H1 (cell line): ENCODE data around the gene KIAA0513. TPM values are rescaled to one million over a fixed set of nuclear protein-coding genes. Genes with fewer than 3 reads are reported as not detected.

Experiments
- CTCF ChIA-PET: fragments of 300-600 bp; sonication (Branson Sonifier 250); formaldehyde crosslinking; loops from one replicate; lab custom pipeline; 2021; ENCODE audit not compliant: partially characterized antibody; lab: Charles Lee
- POLR2A ChIA-PET: fragments of 300-600 bp; sonication (Branson Sonifier 250); formaldehyde crosslinking; loops from one replicate; lab custom pipeline; 2021; ENCODE audit warnings: inconsistent platforms; ENCODE audit not compliant: partially characterized antibody; lab: Charles Lee
- DNase-seq, 2 experiments: peaks; one replicate each; pipeline versions ENCODE4 v3.0.0 to v3.0.0-alpha.2; 2010 to 2022; ENCODE audit warnings: low spot score in 2 of 2, low read depth in 1 of 2, mixed read lengths in 1 of 2
- FAIRE-seq: peaks from 2 replicates; lab custom pipeline; 2011; peaks lifted over from hg19 to GRCh38; lab: Jason Lieb, UNC
- H2AFZ ChIP-seq: 2 replicates; pipeline ENCODE4 v1.8.1; 2012; ENCODE audit warnings: low read length, inconsistent platforms
- H2AK5ac ChIP-seq: 2 replicates; pipeline ENCODE4 v1.6.1; 2013; ENCODE audit warnings: low read depth, low read length
- H2BK120ac ChIP-seq: replicated peaks from 2 replicates; pipeline ENCODE3; 2013; ENCODE audit warnings: low read depth, low read length, inconsistent platforms
- H2BK12ac ChIP-seq: 2 replicates; pipeline ENCODE4 v1.6.1; 2013; ENCODE audit warnings: low read depth, low read length
- H2BK15ac ChIP-seq: 2 replicates; pipeline ENCODE4 v1.6.1; 2013; ENCODE audit warnings: low read length
- H2BK20ac ChIP-seq: 2 replicates; pipeline ENCODE4 v1.6.1; 2013; ENCODE audit warnings: low read length
- H2BK5ac ChIP-seq: 2 replicates; pipeline ENCODE4 v1.6.1; 2013; ENCODE audit warnings: low read depth, low read length
- H3K14ac ChIP-seq: 2 replicates; pipeline ENCODE4 v1.6.1; 2013; ENCODE audit warnings: inconsistent platforms; ENCODE audit not compliant: insufficient read length
- H3K18ac ChIP-seq: 2 replicates; pipeline ENCODE4 v1.6.1; 2013; ENCODE audit warnings: low read length; ENCODE audit errors: extremely low read depth
- H3K23ac ChIP-seq: 2 replicates; pipeline ENCODE4 v1.6.1; 2013; ENCODE audit warnings: inconsistent platforms; ENCODE audit not compliant: insufficient read length
- H3K23me2 ChIP-seq: 2 replicates; pipeline ENCODE4 v1.6.1; 2013; ENCODE audit warnings: low read depth, low read length
- H3K27ac ChIP-seq: 2 replicates; pipeline ENCODE4 v1.6.1; 2011; ENCODE audit warnings: low read depth, low read length, inconsistent platforms
- H3K27me3 ChIP-seq, 4 experiments: replicated peaks in 1 of 4; 1 replicate in 1 of 4; 2 replicates in 3 of 4; pipeline versions ENCODE4 v1.6.1 to v1.8.1; 2011 to 2013; ENCODE audit warnings: low read length in 3 of 4, mild to moderate bottlenecking in 3 of 4, inconsistent platforms in 2 of 4, mixed read lengths in 2 of 4, moderate library complexity in 1 of 4; ENCODE audit not compliant: control insufficient read depth in 3 of 4, insufficient read depth in 3 of 4; ENCODE audit errors: extremely low read depth in 1 of 4
- H3K36me3 ChIP-seq, 4 experiments: 2 replicates each; pipeline versions ENCODE4 v1.6.1 to v1.8.1; 2011 to 2013; ENCODE audit warnings: mild to moderate bottlenecking in 4 of 4, low read length in 3 of 4, moderate library complexity in 2 of 4, control low read depth in 1 of 4, inconsistent platforms in 1 of 4; ENCODE audit not compliant: insufficient read depth in 4 of 4, control insufficient read depth in 2 of 4
- H3K4ac ChIP-seq: replicated peaks from 2 replicates; pipeline ENCODE3; 2013; ENCODE audit warnings: low read length, low read depth, mixed read lengths, inconsistent platforms; ENCODE audit not compliant: insufficient read length
- H3K4me1 ChIP-seq, 4 experiments: replicated peaks in 1 of 4; 1 replicate in 1 of 4; 2 replicates in 3 of 4; pipeline versions ENCODE4 v1.6.1 to v1.8.1; 2011 to 2013; ENCODE audit warnings: low read length in 3 of 4, inconsistent platforms in 2 of 4, mixed read lengths in 1 of 4; ENCODE audit not compliant: insufficient read depth in 4 of 4, control insufficient read depth in 3 of 4
- H3K4me2 ChIP-seq, 2 experiments: 2 replicates each; pipeline versions ENCODE4 v1.6.1 to v1.8.1; 2011 to 2013; ENCODE audit warnings: low read depth in 2 of 2, low read length in 2 of 2, control low read depth in 1 of 2, inconsistent platforms in 1 of 2, mild to moderate bottlenecking in 1 of 2; ENCODE audit not compliant: insufficient read depth in 1 of 2
- H3K4me3 ChIP-seq, 4 experiments: fragments of 200-600, 300-600 bp in 1 of 4; sonication (generic), shearing (Covaris generic), sonication (Bioruptor Twin) in 1 of 4; 2 replicates each; pipeline versions ENCODE4 v1.5.1 to v1.8.1; 2011 to 2016; ENCODE audit warnings: low read length in 4 of 4, low read depth in 3 of 4, control low read depth in 2 of 4, inconsistent platforms in 2 of 4, mild to moderate bottlenecking in 2 of 4, mixed read lengths in 1 of 4, moderate library complexity in 1 of 4; ENCODE audit not compliant: insufficient read depth in 2 of 4; ENCODE audit errors: extremely low read depth in 1 of 4
- H3K56ac ChIP-seq: replicated peaks from 2 replicates; pipeline ENCODE3; 2013; ENCODE audit warnings: low read depth, mild to moderate bottlenecking, mixed read lengths, low read length, inconsistent platforms; ENCODE audit not compliant: insufficient read length
- H3K79me1 ChIP-seq: 2 replicates; pipeline ENCODE4 v1.6.1; 2013; ENCODE audit warnings: low read depth, low read length, control low read depth
- H3K79me2 ChIP-seq, 2 experiments: 2 replicates each; pipeline versions ENCODE4 v1.6.1 to v1.8.1; 2012 to 2013; ENCODE audit warnings: low read length in 2 of 2, mild to moderate bottlenecking in 2 of 2, inconsistent platforms in 1 of 2; ENCODE audit not compliant: insufficient read depth in 2 of 2, control insufficient read depth in 1 of 2
- H3K9ac ChIP-seq, 4 experiments: replicated peaks in 1 of 4; 1 replicate in 1 of 4; 2 replicates in 3 of 4; pipeline versions ENCODE4 v1.6.1 to v1.8.1; 2011 to 2013; ENCODE audit warnings: low read depth in 3 of 4, low read length in 3 of 4, control low read depth in 2 of 4, mild to moderate bottlenecking in 2 of 4, moderate library complexity in 2 of 4, inconsistent platforms in 1 of 4; ENCODE audit errors: extremely low read depth in 1 of 4
- H3K9me3 ChIP-seq, 2 experiments: 2 replicates each; pipeline versions ENCODE4 v1.6.1 to v1.8.1; 2012 to 2013; ENCODE audit warnings: mild to moderate bottlenecking in 2 of 2, moderate library complexity in 2 of 2, control low read depth in 1 of 2, inconsistent platforms in 1 of 2, low read depth in 1 of 2, low read length in 1 of 2, mixed read lengths in 1 of 2; ENCODE audit not compliant: insufficient read depth in 2 of 2
- H4K20me1 ChIP-seq, 2 experiments: replicated peaks in 1 of 2; 2 replicates each; pipeline versions ENCODE3 to v1.8.1; 2011 to 2013; ENCODE audit warnings: inconsistent platforms in 2 of 2, low read length in 2 of 2, mild to moderate bottlenecking in 1 of 2; ENCODE audit not compliant: insufficient read depth in 2 of 2, control insufficient read depth in 1 of 2
- H4K5ac ChIP-seq: 2 replicates; pipeline ENCODE4 v1.6.1; 2013; ENCODE audit warnings: low read length, low read depth, mixed read lengths, inconsistent platforms; ENCODE audit not compliant: insufficient read length
- H4K8ac ChIP-seq: 2 replicates; pipeline ENCODE4 v1.8.0; 2013; ENCODE audit warnings: mild to moderate bottlenecking, moderate library complexity, low read length, inconsistent platforms; ENCODE audit not compliant: insufficient read depth; ENCODE audit errors: extremely low read depth
- H4K91ac ChIP-seq: replicated peaks from 2 replicates; pipeline ENCODE3; 2013; ENCODE audit warnings: low read length, mixed read lengths, inconsistent platforms; ENCODE audit not compliant: insufficient read length
- BRCA1 ChIP-seq: IDR thresholded peaks from 2 replicates; pipeline ENCODE4 v1.6.1; 2012; ENCODE audit warnings: low read depth, low read length, improper control_type of control experiment
- CBX5 ChIP-seq: fragments of 300-800, 300-1000 bp; sonication (generic); IDR thresholded peaks from 2 replicates; pipeline ENCODE4 v1.7.1; 2016; ENCODE audit warnings: antibody characterized with exemption, low read length, low read depth
- CEBPB ChIP-seq: IDR thresholded peaks from 2 replicates; pipeline ENCODE4 v1.6.1; 2012; ENCODE audit warnings: low read depth, low read length
- EP300 ChIP-seq, 2 experiments: IDR thresholded peaks; 1 replicate in 1 of 2; 2 replicates in 1 of 2; pipeline ENCODE4 v1.6.1; 2011 to 2012; ENCODE audit warnings: low read depth in 2 of 2, low read length in 2 of 2, mild to moderate bottlenecking in 2 of 2, borderline replicate concordance in 1 of 2, inconsistent platforms in 1 of 2, moderate library complexity in 1 of 2
- GTF2F1 ChIP-seq: IDR thresholded peaks from 2 replicates; pipeline ENCODE4 v1.6.1; 2012; ENCODE audit warnings: low read depth, low read length, improper control_type of control experiment, borderline replicate concordance
- JUN ChIP-seq: IDR thresholded peaks from 2 replicates; pipeline ENCODE4 v1.6.1; 2011; ENCODE audit warnings: low read depth, mild to moderate bottlenecking, improper control_type of control experiment, low read length
- POU5F1 ChIP-seq: IDR thresholded peaks from 2 replicates; pipeline ENCODE4 v1.6.1; 2011; ENCODE audit warnings: low read depth, mild to moderate bottlenecking, low read length, moderate library complexity
- RFX5 ChIP-seq: IDR thresholded peaks from 2 replicates; pipeline ENCODE4 v1.6.1; 2011; ENCODE audit warnings: low read depth, low read length, improper control_type of control experiment, borderline replicate concordance
- SIRT6 ChIP-seq: IDR thresholded peaks from one replicate; pipeline ENCODE4 v1.7.1; 2012; ENCODE audit warnings: low read length, inconsistent platforms
- TAF7 ChIP-seq: optimal IDR thresholded peaks from 2 replicates; pipeline ENCODE3; 2011; ENCODE audit warnings: low read depth, mild to moderate bottlenecking, inconsistent platforms, low read length, moderate library complexity, borderline replicate concordance
- TCF12 ChIP-seq: IDR thresholded peaks from 2 replicates; pipeline ENCODE4 v1.6.1; 2011; ENCODE audit warnings: low read depth, mild to moderate bottlenecking, low read length
- USF2 ChIP-seq: IDR thresholded peaks from 2 replicates; pipeline ENCODE4 v1.6.1; 2011; ENCODE audit warnings: low read length, improper control_type of control experiment
- WGBS, 2 experiments: shearing (Covaris generic) in 1 of 2; methylation state at CpG; one replicate each; pipeline versions ENCODE4 v1.1.6 to v1.1.7; 2013 to 2015; ENCODE audit warnings: low lambda C conversion rate in 2 of 2, mixed read lengths in 2 of 2, inconsistent platforms in 1 of 2, low coverage in 1 of 2, missing lambda C conversion rate in 1 of 2; ENCODE audit not compliant: insufficient replicate concordance in 2 of 2, insufficient coverage in 1 of 2, insufficient read length in 1 of 2; ENCODE audit errors: extremely low coverage in 1 of 2, missing lambda C conversion rate in 1 of 2; 5-methylcytosine and 5-hydroxymethylcytosine counted together
- polyA plus RNA-seq, 7 experiments: library from polyadenylated mRNA; depleted of rRNA in 3 of 7; stranded (reverse) in 5 of 7; unstranded in 2 of 7; fragments of >200 nt in 5 of 7; fragments of 200-250 nt in 2 of 7; gene quantifications; 1 replicate in 5 of 7; 2 replicates in 1 of 7; 4 replicates in 1 of 7; pipeline versions ENCODE4 v1.2.1 to v1.2.3, GENCODE V29; 2011 to 2013; ENCODE audit warnings: missing spikeins in 2 of 7, mixed read lengths in 2 of 7
- total RNA-seq: library from RNA; stranded (reverse); fragmentation: NEBNext Ultra II Directional; extraction: Animal tissue kit (Norgen Biotek cat#: 25700); gene quantifications from 2 replicates; pipeline ENCODE4 v1.2.1, GENCODE V29; 2021

Gene KIAA0513
- total and polyA plus RNA-seq, 2 of the 8 experiments (the other 6 are each of a cell fraction or from before 2014, with no cell fraction given), result 2.1 to 6.1 TPM

- H3K4ac ChIP-seq, result no peak overlapping the region
- H2AK5ac ChIP-seq, result 0 out of 2 replicates have a peak overlapping the region, but pooled peaks have one; percentile 33
- no peak overlapping the region for H3K56ac ChIP-seq
- H3K4me2 ChIP-seq, result no peak overlapping the region
- peak overlapping the region; percentile 62 for H4K91ac ChIP-seq
- H4K5ac ChIP-seq, result no peak overlapping the region
- H3K4me1 ChIP-seq, result peaks cover 1 to 3% (median 2%) of the 10 kb centered on the region in 4 experiments
- H3K23me2 ChIP-seq, result peaks cover under 1% of the 10 kb centered on the region; the same call in 1 of the 2 replicates
- no peaks in the 10 kb centered on the region for H3K9me3 ChIP-seq
- peaks cover 0 to 2% of the 10 kb centered on the region in 2 experiments for H4K20me1 ChIP-seq
- 89% methylated on average over 23 of the region's 31 CpGs; no CpG with 5 or more reads in 1 of the 2 experiments for WGBS, 2 experiments
- H2BK12ac ChIP-seq, result no peak overlapping the region; the same call in 1 of the 2 replicates
- no peak overlapping the region for H2BK20ac ChIP-seq
- H2BK15ac ChIP-seq, result no peak overlapping the region
- H3K27ac ChIP-seq, result no peak overlapping the region
- no peak overlapping the region for H2BK5ac ChIP-seq
- H3K9ac ChIP-seq, result no peak overlapping the region
- ChIA-PET POLR2A (no interaction called here), CTCF (interaction anchor here (0.6 to 4.4 kb wide), 12 partner anchors 7 to 1023 kb away, joined by 3 to 26 read pairs (median 4); partner anchors contain the start of gene KIAA0513)
- H3K14ac ChIP-seq, result no peak overlapping the region
- H3K36me3 ChIP-seq, result no peaks in the 10 kb centered on the region
- H2BK120ac ChIP-seq, result no peak overlapping the region
- no peak overlapping the region for H3K23ac ChIP-seq
- peak overlapping the region; percentile 15; the same call in 1 of the 2 replicates for H4K8ac ChIP-seq
- no peaks in the 10 kb centered on the region for H3K79me1 ChIP-seq
- DNase-seq (no peak), FAIRE-seq (no peak)
- no peak overlapping the region for H3K4me3 ChIP-seq
- H2AFZ ChIP-seq, result no peak overlapping the region
- H3K79me2 ChIP-seq, result no peaks in the 10 kb centered on the region
- no peak overlapping the region for H3K18ac ChIP-seq
- H3K27me3 ChIP-seq, result peaks cover 8 to 26% (median 20%) of the 10 kb centered on the region in 4 experiments
- TF ChIP-seq TCF12 (no peak), RFX5 (no peak), BRCA1 (no peak), JUN (no peak), CEBPB (no peak), EP300 (IDR thresholded peaks at IDR 0.05; ENCODE audit: borderline replicate concordance in 1 of 2, low read depth in 2 of 2, low read length in 2 of 2) (no peak), SIRT6 (no peak), CBX5 (no peak), USF2 (no peak), GTF2F1 (no peak), TAF7 (no peak), POU5F1 (no peak)
Observed at GRCh38 chr16:85088570-85089199, 61.1 kb downstream of the KIAA0513 start.
